GM23338 (cell line): ENCODE data around the gene HIVEP3. TPM values are rescaled to one million over a fixed set of nuclear protein-coding genes. Genes with fewer than 3 reads are reported as not detected.

Experiments used
- ATAC-seq: fragments of 200-7000 bp; cut with Tn5 transposase; 3 replicates; pipeline ENCODE4 v1.9.1; 2020
- DNase-seq: peaks from one replicate; pipeline ENCODE4 v3.0.0-alpha.2; 2015; ENCODE audit warnings: low spot score
- H2AFZ ChIP-seq: fragments of 200-600 bp; sonication (generic); 2 replicates; pipeline ENCODE4 v1.8.0; 2016; ENCODE audit warnings: antibody characterized with exemption, mild to moderate bottlenecking, moderate library complexity
- H3F3A ChIP-seq: fragments of 200-600 bp; sonication (generic); replicated peaks from 2 replicates; pipeline ENCODE4 v1.8.0; 2017; ENCODE audit warnings: antibody characterized with exemption, mixed run types, low read depth
- H3K27ac ChIP-seq: fragments of 200-600 bp; sonication (generic); 2 replicates; pipeline ENCODE4 v1.6.1; 2016; ENCODE audit warnings: low read depth
- H3K27me3 ChIP-seq: fragments of 200-600 bp; sonication (generic); 2 replicates; pipeline ENCODE4 v1.8.0; 2016; ENCODE audit warnings: mild to moderate bottlenecking, mixed run types, moderate library complexity; ENCODE audit not compliant: insufficient read depth
- H3K36me3 ChIP-seq: fragments of 200-600 bp; sonication (generic); 2 replicates; pipeline ENCODE4 v1.8.0; 2016; ENCODE audit warnings: mild to moderate bottlenecking; ENCODE audit not compliant: insufficient read depth
- H3K4me1 ChIP-seq: fragments of 200-600 bp; sonication (generic); 2 replicates; pipeline ENCODE4 v1.8.0; 2016; ENCODE audit warnings: mild to moderate bottlenecking, moderate library complexity; ENCODE audit not compliant: insufficient read depth
- H3K4me2 ChIP-seq: fragments of 200-600 bp; sonication (generic); 2 replicates; pipeline ENCODE4 v1.7.1; 2017; ENCODE audit warnings: mixed run types
- H3K4me3 ChIP-seq: fragments of 200-600 bp; sonication (generic); 2 replicates; pipeline ENCODE4 v1.6.1; 2016; ENCODE audit warnings: mixed run types
- H3K79me2 ChIP-seq: fragments of 200-600 bp; sonication (generic); replicated peaks from 2 replicates; pipeline ENCODE4 v1.8.0; 2017; ENCODE audit warnings: mild to moderate bottlenecking; ENCODE audit not compliant: insufficient read depth
- H3K9me2 ChIP-seq: fragments of 200-600 bp; sonication (generic); 2 replicates; pipeline ENCODE4 v1.8.0; 2017; ENCODE audit not compliant: insufficient read depth
- H4K20me1 ChIP-seq: fragments of 200-600 bp; sonication (generic); replicated peaks from 2 replicates; pipeline ENCODE4 v1.8.0; 2017; ENCODE audit warnings: mild to moderate bottlenecking; ENCODE audit not compliant: insufficient read depth
- H3K27ac Mint-ChIP-seq: 2 replicates; pipeline ENCODE4 v1.8.0; 2020; ENCODE audit warnings: inconsistent platforms, mild to moderate bottlenecking, moderate library complexity, mixed read lengths
- H3K27me3 Mint-ChIP-seq: 3 replicates; pipeline ENCODE4 v1.8.0; 2022; ENCODE audit warnings: low read depth, mild to moderate bottlenecking, moderate library complexity, mixed read lengths, inconsistent platforms; ENCODE audit not compliant: insufficient read depth, poor library complexity
- H3K36me3 Mint-ChIP-seq: 3 replicates; pipeline ENCODE4 v1.8.0; 2021; ENCODE audit warnings: low read depth, mild to moderate bottlenecking, inconsistent platforms, moderate library complexity, mixed read lengths
- H3K4me1 Mint-ChIP-seq: 3 replicates; pipeline ENCODE4 v1.8.0; 2020; ENCODE audit warnings: mild to moderate bottlenecking, inconsistent platforms, mixed read lengths
- H3K4me3 Mint-ChIP-seq: 3 replicates; pipeline ENCODE4 v1.8.0; 2021; ENCODE audit warnings: moderate library complexity, mild to moderate bottlenecking, inconsistent platforms, mixed read lengths
- H3K9me3 Mint-ChIP-seq: 3 replicates; pipeline ENCODE4 v1.8.0; 2020; ENCODE audit warnings: moderate library complexity, mild to moderate bottlenecking, inconsistent platforms, mixed read lengths
- EZH2 ChIP-seq: fragments of 200-600 bp; sonication (generic); IDR thresholded peaks from one replicate; pipeline ENCODE4 v1.8.0; 2017; ENCODE audit warnings: antibody characterized with exemption, mild to moderate bottlenecking, low read depth; ENCODE audit not compliant: unreplicated experiment
- EZH2phosphoT487 ChIP-seq: fragments of 200-600 bp; sonication (generic); IDR thresholded peaks from one replicate; pipeline ENCODE4 v1.8.1; 2018; ENCODE audit warnings: antibody characterized with exemption; ENCODE audit not compliant: unreplicated experiment
- NANOG ChIP-seq: IDR thresholded peaks from 2 replicates; pipeline ENCODE4 v1.6.1; 2016; ENCODE audit warnings: antibody characterized with exemption, borderline replicate concordance
- POLR2AphosphoS5 ChIP-seq: IDR thresholded peaks from 2 replicates; pipeline ENCODE4 v1.6.1; 2016; ENCODE audit warnings: antibody characterized with exemption, low read depth
- STAT1 ChIP-seq: IDR thresholded peaks from one replicate; pipeline ENCODE4 v1.6.1; 2016; ENCODE audit warnings: antibody characterized with exemption; ENCODE audit not compliant: unreplicated experiment
- ZNF114 ChIP-seq: fragments of 250-450 bp; sonication (Bioruptor Pico); IDR thresholded peaks from 2 replicates; pipeline ENCODE4 v1.5.0; 2020; ENCODE audit warnings: mild to moderate bottlenecking, moderate library complexity
- ZNF331 ChIP-seq: fragments of 250-450 bp; sonication (Bioruptor Pico); IDR thresholded peaks from 2 replicates; pipeline ENCODE4 v1.5.0; 2020; ENCODE audit warnings: low read depth, mild to moderate bottlenecking, moderate library complexity
- polyA plus RNA-seq: library from polyadenylated mRNA; unstranded; fragments of >200 nt; fragmentation: Nextera tagmentation; extraction: Ambion mirVana; gene quantifications from 2 replicates; pipeline ENCODE4 v1.2.1, GENCODE V29; 2016
- total RNA-seq: library from RNA; depleted of rRNA; stranded (reverse); fragments of >200 nt; shearing (Covaris generic); gene quantifications from 2 replicates; pipeline ENCODE4 v1.2.3, GENCODE V29; 2014
- TF ChIP-seq, protein P1 (sequence below): IDR thresholded peaks from one replicate; pipeline ENCODE4 v1.6.1; 2018; ENCODE audit warnings: antibody characterized with exemption; ENCODE audit not compliant: unreplicated experiment
- TF ChIP-seq, protein P2 (sequence below), 2 experiments: fragments of 200-600 bp in 1 of 2; sonication (generic) in 1 of 2; conservative IDR thresholded peaks; 2 replicates each; pipeline versions ENCODE4 v1.5.1 to v1.6.1; 2016 to 2017; ENCODE audit warnings: antibody characterized with exemption in 2 of 2, low read depth in 2 of 2, mild to moderate bottlenecking in 2 of 2, moderate library complexity in 1 of 2
- TF ChIP-seq, protein P3 (sequence below): fragments of 250-450 bp; sonication (Bioruptor Pico); IDR thresholded peaks from 2 replicates; pipeline ENCODE4 v1.5.0; 2020; ENCODE audit warnings: mild to moderate bottlenecking, moderate library complexity

Gene HIVEP3
- total and polyA plus RNA-seq, 2 experiments from 2014 or later, result 0.14 to 0.24 TPM

DNA sequence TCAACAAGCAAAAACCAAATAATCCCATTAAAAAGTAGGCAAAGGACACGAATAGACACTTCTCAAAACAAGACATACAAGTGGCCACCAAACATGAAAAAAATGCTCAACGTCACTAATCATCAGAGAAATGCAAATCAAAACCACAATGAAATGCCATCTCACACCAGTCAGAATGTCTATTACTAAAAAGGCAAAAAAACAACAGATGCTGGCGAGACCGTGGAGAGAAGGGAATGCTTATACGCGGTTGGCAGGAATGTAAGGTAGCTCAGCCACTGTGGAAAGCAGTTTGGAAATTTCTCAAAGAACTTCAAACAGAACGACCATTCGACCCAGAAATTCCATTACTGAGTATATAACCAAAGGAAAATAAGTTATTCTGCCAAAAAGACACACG lies 289.2 kb downstream of the HIVEP3 start:
- ATAC-seq (no peak), DNase-seq (no peak)
- Histone ChIP-seq H3F3A (no peaks in the 10 kb centered on the region), H4K20me1 (no peaks in the 10 kb centered on the region), H3K9me2 (no peaks in the 10 kb centered on the region), H3K4me1 (no peaks in the 10 kb centered on the region), H3K4me2 (no peak overlapping the region), H3K27me3 (no peaks in the 10 kb centered on the region), H3K27ac (no peak overlapping the region), H3K79me2 (no peaks in the 10 kb centered on the region), H3K4me3 (no peak overlapping the region), H2AFZ (no peak overlapping the region), H3K36me3 (no peaks in the 10 kb centered on the region)
- Mint-ChIP-seq H3K27me3 (peaks cover 2% of the 10 kb centered on the region), H3K27ac (no peak overlapping the region), H3K9me3 (no peaks in the 10 kb centered on the region), H3K4me1 (peaks cover 3% of the 10 kb centered on the region; the same call in 2 of the 3 replicates), H3K36me3 (no peaks in the 10 kb centered on the region), H3K4me3 (no peak overlapping the region)
- TF ChIP-seq, protein P1, sequence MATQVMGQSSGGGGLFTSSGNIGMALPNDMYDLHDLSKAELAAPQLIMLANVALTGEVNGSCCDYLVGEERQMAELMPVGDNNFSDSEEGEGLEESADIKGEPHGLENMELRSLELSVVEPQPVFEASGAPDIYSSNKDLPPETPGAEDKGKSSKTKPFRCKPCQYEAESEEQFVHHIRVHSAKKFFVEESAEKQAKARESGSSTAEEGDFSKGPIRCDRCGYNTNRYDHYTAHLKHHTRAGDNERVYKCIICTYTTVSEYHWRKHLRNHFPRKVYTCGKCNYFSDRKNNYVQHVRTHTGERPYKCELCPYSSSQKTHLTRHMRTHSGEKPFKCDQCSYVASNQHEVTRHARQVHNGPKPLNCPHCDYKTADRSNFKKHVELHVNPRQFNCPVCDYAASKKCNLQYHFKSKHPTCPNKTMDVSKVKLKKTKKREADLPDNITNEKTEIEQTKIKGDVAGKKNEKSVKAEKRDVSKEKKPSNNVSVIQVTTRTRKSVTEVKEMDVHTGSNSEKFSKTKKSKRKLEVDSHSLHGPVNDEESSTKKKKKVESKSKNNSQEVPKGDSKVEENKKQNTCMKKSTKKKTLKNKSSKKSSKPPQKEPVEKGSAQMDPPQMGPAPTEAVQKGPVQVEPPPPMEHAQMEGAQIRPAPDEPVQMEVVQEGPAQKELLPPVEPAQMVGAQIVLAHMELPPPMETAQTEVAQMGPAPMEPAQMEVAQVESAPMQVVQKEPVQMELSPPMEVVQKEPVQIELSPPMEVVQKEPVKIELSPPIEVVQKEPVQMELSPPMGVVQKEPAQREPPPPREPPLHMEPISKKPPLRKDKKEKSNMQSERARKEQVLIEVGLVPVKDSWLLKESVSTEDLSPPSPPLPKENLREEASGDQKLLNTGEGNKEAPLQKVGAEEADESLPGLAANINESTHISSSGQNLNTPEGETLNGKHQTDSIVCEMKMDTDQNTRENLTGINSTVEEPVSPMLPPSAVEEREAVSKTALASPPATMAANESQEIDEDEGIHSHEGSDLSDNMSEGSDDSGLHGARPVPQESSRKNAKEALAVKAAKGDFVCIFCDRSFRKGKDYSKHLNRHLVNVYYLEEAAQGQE, result no peak
- TF ChIP-seq STAT1 (no peak), EZH2phosphoT487 (no peak), EZH2 (no peak), POLR2AphosphoS5 (no peak), ZNF331 (CRISPR knock-in tag) (no peak), ZNF114 (CRISPR knock-in tag) (no peak), NANOG (no peak)
- TF ChIP-seq, protein P2, sequence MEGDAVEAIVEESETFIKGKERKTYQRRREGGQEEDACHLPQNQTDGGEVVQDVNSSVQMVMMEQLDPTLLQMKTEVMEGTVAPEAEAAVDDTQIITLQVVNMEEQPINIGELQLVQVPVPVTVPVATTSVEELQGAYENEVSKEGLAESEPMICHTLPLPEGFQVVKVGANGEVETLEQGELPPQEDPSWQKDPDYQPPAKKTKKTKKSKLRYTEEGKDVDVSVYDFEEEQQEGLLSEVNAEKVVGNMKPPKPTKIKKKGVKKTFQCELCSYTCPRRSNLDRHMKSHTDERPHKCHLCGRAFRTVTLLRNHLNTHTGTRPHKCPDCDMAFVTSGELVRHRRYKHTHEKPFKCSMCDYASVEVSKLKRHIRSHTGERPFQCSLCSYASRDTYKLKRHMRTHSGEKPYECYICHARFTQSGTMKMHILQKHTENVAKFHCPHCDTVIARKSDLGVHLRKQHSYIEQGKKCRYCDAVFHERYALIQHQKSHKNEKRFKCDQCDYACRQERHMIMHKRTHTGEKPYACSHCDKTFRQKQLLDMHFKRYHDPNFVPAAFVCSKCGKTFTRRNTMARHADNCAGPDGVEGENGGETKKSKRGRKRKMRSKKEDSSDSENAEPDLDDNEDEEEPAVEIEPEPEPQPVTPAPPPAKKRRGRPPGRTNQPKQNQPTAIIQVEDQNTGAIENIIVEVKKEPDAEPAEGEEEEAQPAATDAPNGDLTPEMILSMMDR (conservative IDR thresholded peaks at IDR 0.05; ENCODE audit: low read depth in 2 of 2), result no peak
- TF ChIP-seq, protein P3, sequence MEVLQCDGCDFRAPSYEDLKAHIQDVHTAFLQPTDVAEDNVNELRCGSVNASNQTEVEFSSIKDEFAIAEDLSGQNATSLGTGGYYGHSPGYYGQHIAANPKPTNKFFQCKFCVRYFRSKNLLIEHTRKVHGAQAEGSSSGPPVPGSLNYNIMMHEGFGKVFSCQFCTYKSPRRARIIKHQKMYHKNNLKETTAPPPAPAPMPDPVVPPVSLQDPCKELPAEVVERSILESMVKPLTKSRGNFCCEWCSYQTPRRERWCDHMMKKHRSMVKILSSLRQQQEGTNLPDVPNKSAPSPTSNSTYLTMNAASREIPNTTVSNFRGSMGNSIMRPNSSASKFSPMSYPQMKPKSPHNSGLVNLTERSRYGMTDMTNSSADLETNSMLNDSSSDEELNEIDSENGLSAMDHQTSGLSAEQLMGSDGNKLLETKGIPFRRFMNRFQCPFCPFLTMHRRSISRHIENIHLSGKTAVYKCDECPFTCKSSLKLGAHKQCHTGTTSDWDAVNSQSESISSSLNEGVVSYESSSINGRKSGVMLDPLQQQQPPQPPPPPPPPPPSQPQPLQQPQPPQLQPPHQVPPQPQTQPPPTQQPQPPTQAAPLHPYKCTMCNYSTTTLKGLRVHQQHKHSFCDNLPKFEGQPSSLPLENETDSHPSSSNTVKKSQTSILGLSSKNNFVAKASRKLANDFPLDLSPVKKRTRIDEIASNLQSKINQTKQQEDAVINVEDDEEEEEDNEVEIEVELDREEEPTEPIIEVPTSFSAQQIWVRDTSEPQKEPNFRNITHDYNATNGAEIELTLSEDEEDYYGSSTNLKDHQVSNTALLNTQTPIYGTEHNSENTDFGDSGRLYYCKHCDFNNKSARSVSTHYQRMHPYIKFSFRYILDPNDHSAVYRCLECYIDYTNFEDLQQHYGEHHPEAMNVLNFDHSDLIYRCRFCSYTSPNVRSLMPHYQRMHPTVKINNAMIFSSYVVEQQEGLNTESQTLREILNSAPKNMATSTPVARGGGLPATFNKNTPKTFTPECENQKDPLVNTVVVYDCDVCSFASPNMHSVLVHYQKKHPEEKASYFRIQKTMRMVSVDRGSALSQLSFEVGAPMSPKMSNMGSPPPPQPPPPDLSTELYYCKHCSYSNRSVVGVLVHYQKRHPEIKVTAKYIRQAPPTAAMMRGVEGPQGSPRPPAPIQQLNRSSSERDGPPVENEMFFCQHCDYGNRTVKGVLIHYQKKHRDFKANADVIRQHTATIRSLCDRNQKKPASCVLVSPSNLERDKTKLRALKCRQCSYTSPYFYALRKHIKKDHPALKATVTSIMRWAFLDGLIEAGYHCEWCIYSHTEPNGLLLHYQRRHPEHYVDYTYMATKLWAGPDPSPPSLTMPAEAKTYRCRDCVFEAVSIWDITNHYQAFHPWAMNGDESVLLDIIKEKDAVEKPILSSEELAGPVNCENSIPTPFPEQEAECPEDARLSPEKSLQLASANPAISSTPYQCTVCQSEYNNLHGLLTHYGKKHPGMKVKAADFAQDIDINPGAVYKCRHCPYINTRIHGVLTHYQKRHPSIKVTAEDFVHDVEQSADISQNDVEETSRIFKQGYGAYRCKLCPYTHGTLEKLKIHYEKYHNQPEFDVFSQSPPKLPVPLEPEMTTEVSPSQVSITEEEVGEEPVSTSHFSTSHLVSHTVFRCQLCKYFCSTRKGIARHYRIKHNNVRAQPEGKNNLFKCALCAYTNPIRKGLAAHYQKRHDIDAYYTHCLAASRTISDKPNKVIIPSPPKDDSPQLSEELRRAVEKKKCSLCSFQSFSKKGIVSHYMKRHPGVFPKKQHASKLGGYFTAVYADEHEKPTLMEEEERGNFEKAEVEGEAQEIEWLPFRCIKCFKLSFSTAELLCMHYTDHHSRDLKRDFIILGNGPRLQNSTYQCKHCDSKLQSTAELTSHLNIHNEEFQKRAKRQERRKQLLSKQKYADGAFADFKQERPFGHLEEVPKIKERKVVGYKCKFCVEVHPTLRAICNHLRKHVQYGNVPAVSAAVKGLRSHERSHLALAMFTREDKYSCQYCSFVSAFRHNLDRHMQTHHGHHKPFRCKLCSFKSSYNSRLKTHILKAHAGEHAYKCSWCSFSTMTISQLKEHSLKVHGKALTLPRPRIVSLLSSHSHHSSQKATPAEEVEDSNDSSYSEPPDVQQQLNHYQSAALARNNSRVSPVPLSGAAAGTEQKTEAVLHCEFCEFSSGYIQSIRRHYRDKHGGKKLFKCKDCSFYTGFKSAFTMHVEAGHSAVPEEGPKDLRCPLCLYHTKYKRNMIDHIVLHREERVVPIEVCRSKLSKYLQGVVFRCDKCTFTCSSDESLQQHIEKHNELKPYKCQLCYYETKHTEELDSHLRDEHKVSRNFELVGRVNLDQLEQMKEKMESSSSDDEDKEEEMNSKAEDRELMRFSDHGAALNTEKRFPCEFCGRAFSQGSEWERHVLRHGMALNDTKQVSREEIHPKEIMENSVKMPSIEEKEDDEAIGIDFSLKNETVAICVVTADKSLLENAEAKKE (CRISPR knock-in tag), result no peak
